GM23338 (cell line): ENCODE measurements around the gene AMTN. TPM values are rescaled to one million over a fixed set of nuclear protein-coding genes. Genes with fewer than 3 reads are reported as not detected.

ENCODE experiments used
- ATAC-seq: fragments of 200-7000 bp; cut with Tn5 transposase; 3 replicates; pipeline ENCODE4 v1.9.1; 2020
- DNase-seq: peaks from one replicate; pipeline ENCODE4 v3.0.0-alpha.2; 2015; ENCODE audit warnings: low spot score
- H2AFZ ChIP-seq: fragments of 200-600 bp; sonication (generic); 2 replicates; pipeline ENCODE4 v1.8.0; 2016; ENCODE audit warnings: antibody characterized with exemption, mild to moderate bottlenecking, moderate library complexity
- H3F3A ChIP-seq: fragments of 200-600 bp; sonication (generic); replicated peaks from 2 replicates; pipeline ENCODE4 v1.8.0; 2017; ENCODE audit warnings: antibody characterized with exemption, mixed run types, low read depth
- H3K27ac ChIP-seq: fragments of 200-600 bp; sonication (generic); 2 replicates; pipeline ENCODE4 v1.6.1; 2016; ENCODE audit warnings: low read depth
- H3K27me3 ChIP-seq: fragments of 200-600 bp; sonication (generic); 2 replicates; pipeline ENCODE4 v1.8.0; 2016; ENCODE audit warnings: mild to moderate bottlenecking, mixed run types, moderate library complexity; ENCODE audit not compliant: insufficient read depth
- H3K36me3 ChIP-seq: fragments of 200-600 bp; sonication (generic); 2 replicates; pipeline ENCODE4 v1.8.0; 2016; ENCODE audit warnings: mild to moderate bottlenecking; ENCODE audit not compliant: insufficient read depth
- H3K4me1 ChIP-seq: fragments of 200-600 bp; sonication (generic); 2 replicates; pipeline ENCODE4 v1.8.0; 2016; ENCODE audit warnings: mild to moderate bottlenecking, moderate library complexity; ENCODE audit not compliant: insufficient read depth
- H3K4me2 ChIP-seq: fragments of 200-600 bp; sonication (generic); 2 replicates; pipeline ENCODE4 v1.7.1; 2017; ENCODE audit warnings: mixed run types
- H3K4me3 ChIP-seq: fragments of 200-600 bp; sonication (generic); 2 replicates; pipeline ENCODE4 v1.6.1; 2016; ENCODE audit warnings: mixed run types
- H3K79me2 ChIP-seq: fragments of 200-600 bp; sonication (generic); replicated peaks from 2 replicates; pipeline ENCODE4 v1.8.0; 2017; ENCODE audit warnings: mild to moderate bottlenecking; ENCODE audit not compliant: insufficient read depth
- H3K9me2 ChIP-seq: fragments of 200-600 bp; sonication (generic); 2 replicates; pipeline ENCODE4 v1.8.0; 2017; ENCODE audit not compliant: insufficient read depth
- H4K20me1 ChIP-seq: fragments of 200-600 bp; sonication (generic); replicated peaks from 2 replicates; pipeline ENCODE4 v1.8.0; 2017; ENCODE audit warnings: mild to moderate bottlenecking; ENCODE audit not compliant: insufficient read depth
- H3K27ac Mint-ChIP-seq: 2 replicates; pipeline ENCODE4 v1.8.0; 2020; ENCODE audit warnings: inconsistent platforms, mild to moderate bottlenecking, moderate library complexity, mixed read lengths
- H3K27me3 Mint-ChIP-seq: 3 replicates; pipeline ENCODE4 v1.8.0; 2022; ENCODE audit warnings: low read depth, mild to moderate bottlenecking, moderate library complexity, mixed read lengths, inconsistent platforms; ENCODE audit not compliant: insufficient read depth, poor library complexity
- H3K36me3 Mint-ChIP-seq: 3 replicates; pipeline ENCODE4 v1.8.0; 2021; ENCODE audit warnings: low read depth, mild to moderate bottlenecking, inconsistent platforms, moderate library complexity, mixed read lengths
- H3K4me1 Mint-ChIP-seq: 3 replicates; pipeline ENCODE4 v1.8.0; 2020; ENCODE audit warnings: mild to moderate bottlenecking, inconsistent platforms, mixed read lengths
- H3K4me3 Mint-ChIP-seq: 3 replicates; pipeline ENCODE4 v1.8.0; 2021; ENCODE audit warnings: moderate library complexity, mild to moderate bottlenecking, inconsistent platforms, mixed read lengths
- H3K9me3 Mint-ChIP-seq: 3 replicates; pipeline ENCODE4 v1.8.0; 2020; ENCODE audit warnings: moderate library complexity, mild to moderate bottlenecking, inconsistent platforms, mixed read lengths
- CREB1 ChIP-seq: fragments of 250-450 bp; sonication (Bioruptor Pico); IDR thresholded peaks from 2 replicates; pipeline ENCODE4 v1.5.0; 2020; ENCODE audit warnings: low read depth, mild to moderate bottlenecking, moderate library complexity
- CTCF ChIP-seq, 2 experiments: fragments of 200-600 bp in 1 of 2; sonication (generic) in 1 of 2; conservative IDR thresholded peaks; 2 replicates each; pipeline versions ENCODE4 v1.5.1 to v1.6.1; 2016 to 2017; ENCODE audit warnings: antibody characterized with exemption in 2 of 2, low read depth in 2 of 2, mild to moderate bottlenecking in 2 of 2, moderate library complexity in 1 of 2
- ETS1 ChIP-seq: IDR thresholded peaks from 2 replicates; pipeline ENCODE4 v1.6.1; 2016; ENCODE audit warnings: antibody characterized with exemption
- EZH2phosphoT487 ChIP-seq: fragments of 200-600 bp; sonication (generic); IDR thresholded peaks from one replicate; pipeline ENCODE4 v1.8.1; 2018; ENCODE audit warnings: antibody characterized with exemption; ENCODE audit not compliant: unreplicated experiment
- NANOG ChIP-seq: IDR thresholded peaks from 2 replicates; pipeline ENCODE4 v1.6.1; 2016; ENCODE audit warnings: antibody characterized with exemption, borderline replicate concordance
- STAT1 ChIP-seq: IDR thresholded peaks from one replicate; pipeline ENCODE4 v1.6.1; 2016; ENCODE audit warnings: antibody characterized with exemption; ENCODE audit not compliant: unreplicated experiment
- ZNF114 ChIP-seq: fragments of 250-450 bp; sonication (Bioruptor Pico); IDR thresholded peaks from 2 replicates; pipeline ENCODE4 v1.5.0; 2020; ENCODE audit warnings: mild to moderate bottlenecking, moderate library complexity
- ZNF331 ChIP-seq: fragments of 250-450 bp; sonication (Bioruptor Pico); IDR thresholded peaks from 2 replicates; pipeline ENCODE4 v1.5.0; 2020; ENCODE audit warnings: low read depth, mild to moderate bottlenecking, moderate library complexity
- ZNF462 ChIP-seq: fragments of 250-450 bp; sonication (Bioruptor Pico); IDR thresholded peaks from 2 replicates; pipeline ENCODE4 v1.5.0; 2020; ENCODE audit warnings: mild to moderate bottlenecking, moderate library complexity
- polyA plus RNA-seq: library from polyadenylated mRNA; unstranded; fragments of >200 nt; fragmentation: Nextera tagmentation; extraction: Ambion mirVana; gene quantifications from 2 replicates; pipeline ENCODE4 v1.2.1, GENCODE V29; 2016
- total RNA-seq: library from RNA; depleted of rRNA; stranded (reverse); fragments of >200 nt; shearing (Covaris generic); gene quantifications from 2 replicates; pipeline ENCODE4 v1.2.3, GENCODE V29; 2014

The AMTN gene
- total and polyA plus RNA-seq, 2 experiments from 2014 or later, result not detected

GRCh38 chr4:70511365-70511764 lies 7.0 kb upstream of the AMTN start (continued):
- TF ChIP-seq CTCF (conservative IDR thresholded peaks at IDR 0.05; ENCODE audit: low read depth in 2 of 2) (no peak), CREB1 (CRISPR knock-in tag) (no peak), ZNF114 (CRISPR knock-in tag) (no peak), STAT1 (no peak), NANOG (no peak), ZNF462 (CRISPR knock-in tag) (no peak)

GRCh38 chr4:70515367-70516250 lies 2.8 kb upstream of the AMTN start:
- H3K36me3 Mint-ChIP-seq, result no peaks in the 10 kb centered on the region
- ATAC-seq (no peak), DNase-seq (no peak)
- Histone ChIP-seq H3K79me2 (no peaks in the 10 kb centered on the region), H3K4me1 (no peaks in the 10 kb centered on the region), H3F3A (no peaks in the 10 kb centered on the region), H3K9me2 (no peaks in the 10 kb centered on the region), H2AFZ (no peak overlapping the region), H3K36me3 (no peaks in the 10 kb centered on the region), H3K27me3 (no peaks in the 10 kb centered on the region), H4K20me1 (no peaks in the 10 kb centered on the region), H3K4me3 (no peak overlapping the region), H3K4me2 (no peak overlapping the region), H3K27ac (no peak overlapping the region)
- no peaks in the 10 kb centered on the region for H3K4me1 Mint-ChIP-seq
- no peak overlapping the region for H3K27ac Mint-ChIP-seq
- H3K4me3 Mint-ChIP-seq, result no peak overlapping the region
- no peaks in the 10 kb centered on the region for H3K9me3 Mint-ChIP-seq
- no peaks in the 10 kb centered on the region for H3K27me3 Mint-ChIP-seq
- TF ChIP-seq CTCF (conservative IDR thresholded peaks at IDR 0.05; ENCODE audit: low read depth in 2 of 2), result no peak
- TF ChIP-seq ZNF331, result no peak
- no peak for TF ChIP-seq ETS1
- TF ChIP-seq EZH2phosphoT487, result no peak
